Thyroid gland (tissue), 4 donors: ENCODE measurements around the gene RPS6KA5. TPM values are rescaled to one million over a fixed set of nuclear protein-coding genes. Genes with fewer than 3 reads are reported as not detected.
"Not testable (repeated sequence)": the region's sequence is repeated elsewhere in the genome, so short reads cannot be mapped to it uniquely, and the experiment has no call there.

ENCODE experiments used
- DNase-seq, 2 donors: peaks; one replicate each; pipeline ENCODE4 v3.0.0-alpha.2; 2019
- H3K27ac ChIP-seq, 3 donors: fragments of 200-600 bp; sonication (generic); 1 replicate in 2 of 3; 2 replicates in 1 of 3; pipeline ENCODE4 v1.5.1; 2016 to 2019; ENCODE audit warnings: mild to moderate bottlenecking in 1 of 3, moderate library complexity in 1 of 3
- H3K27me3 ChIP-seq: fragments of 200-600 bp; sonication (generic); one replicate; pipeline ENCODE4 v1.5.1; 2019
- H3K36me3 ChIP-seq, 2 donors: fragments of 200-600 bp; sonication (generic); one replicate each; pipeline ENCODE4 v1.5.1; 2016 to 2019
- H3K4me1 ChIP-seq, 2 donors: fragments of 200-600 bp; sonication (generic); one replicate each; pipeline ENCODE4 v1.5.1; 2017 to 2019
- H3K4me3 ChIP-seq, 3 donors: fragments of 200-600 bp; sonication (generic); replicated peaks in 1 of 3; 1 replicate in 2 of 3; 2 replicates in 1 of 3; pipeline ENCODE4 v1.5.1; 2016; ENCODE audit warnings: mild to moderate bottlenecking in 1 of 3
- H3K9me3 ChIP-seq: fragments of 200-600 bp; sonication (generic); one replicate; pipeline ENCODE4 v1.5.1; 2017
- POLR2A ChIP-seq, 2 donors: fragments of 450-650 bp; IDR thresholded peaks; one replicate each; pipeline ENCODE4 v1.6.1; 2017; ENCODE audit warnings: antibody characterized with exemption in 2 of 2, mild to moderate bottlenecking in 2 of 2, moderate library complexity in 1 of 2
- WGBS, 2 donors: methylation state at CpG; one replicate each; pipeline ENCODE4 v1.1.5; 2017; 5-methylcytosine and 5-hydroxymethylcytosine counted together
- intact Hi-C: fragments of 100-400 bp; cut with DNase I; formaldehyde crosslinking; loops from one replicate; pipeline ENCODE4 v1.15.1; 2023
- total RNA-seq, 4 donors: library from RNA; depleted of rRNA; stranded (reverse); fragments of >200 nt; gene quantifications; one replicate each; pipeline ENCODE4 v1.2.3, GENCODE V29; 2016
- TF ChIP-seq, protein P1 (sequence below), 6 experiments: fragments of 200-600 bp in 3 of 6; fragments of 450-650 bp in 3 of 6; sonication (generic) in 3 of 6; IDR thresholded peaks; one replicate each; pipeline ENCODE4 v1.5.1; 2016 to 2019; ENCODE audit warnings: antibody characterized with exemption in 6 of 6, mild to moderate bottlenecking in 2 of 6, inconsistent platforms in 1 of 6, moderate library complexity in 1 of 6

Gene RPS6KA5
- total RNA-seq, 4 donors from 2014 or later: 6.4 to 17.4 (median 8.9) TPM

- intact Hi-C loops: no loop called here
- Histone ChIP-seq H3K4me1 (no peaks in the 10 kb centered on the region), H3K36me3 (no peaks in the 10 kb centered on the region), H3K27me3 (no peaks in the 10 kb centered on the region), H3K27ac (no peak overlapping the region), H3K4me3 (no peak overlapping the region), H3K9me3 (no peaks in the 10 kb centered on the region)
- no peak for TF ChIP-seq POLR2A (IDR thresholded peaks at IDR 0.05)
- TF ChIP-seq, protein P1, sequence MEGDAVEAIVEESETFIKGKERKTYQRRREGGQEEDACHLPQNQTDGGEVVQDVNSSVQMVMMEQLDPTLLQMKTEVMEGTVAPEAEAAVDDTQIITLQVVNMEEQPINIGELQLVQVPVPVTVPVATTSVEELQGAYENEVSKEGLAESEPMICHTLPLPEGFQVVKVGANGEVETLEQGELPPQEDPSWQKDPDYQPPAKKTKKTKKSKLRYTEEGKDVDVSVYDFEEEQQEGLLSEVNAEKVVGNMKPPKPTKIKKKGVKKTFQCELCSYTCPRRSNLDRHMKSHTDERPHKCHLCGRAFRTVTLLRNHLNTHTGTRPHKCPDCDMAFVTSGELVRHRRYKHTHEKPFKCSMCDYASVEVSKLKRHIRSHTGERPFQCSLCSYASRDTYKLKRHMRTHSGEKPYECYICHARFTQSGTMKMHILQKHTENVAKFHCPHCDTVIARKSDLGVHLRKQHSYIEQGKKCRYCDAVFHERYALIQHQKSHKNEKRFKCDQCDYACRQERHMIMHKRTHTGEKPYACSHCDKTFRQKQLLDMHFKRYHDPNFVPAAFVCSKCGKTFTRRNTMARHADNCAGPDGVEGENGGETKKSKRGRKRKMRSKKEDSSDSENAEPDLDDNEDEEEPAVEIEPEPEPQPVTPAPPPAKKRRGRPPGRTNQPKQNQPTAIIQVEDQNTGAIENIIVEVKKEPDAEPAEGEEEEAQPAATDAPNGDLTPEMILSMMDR (IDR thresholded peaks at IDR 0.05): no peak
- 83 to 88% methylated on average over 8 of the region's 8 CpGs for WGBS, 2 donors
- no peak for DNase-seq
These were observed 34.7 kb upstream of the RPS6KA5 start for GRCh38 chr14:91095178-91095577.

- H3K27me3 ChIP-seq: no peaks in the 10 kb centered on the region
- 98 to 100% methylated on average over 4 of the region's 4 CpGs for WGBS, 2 donors
- no peak overlapping the region for H3K4me3 ChIP-seq
- no peaks in the 10 kb centered on the region for H3K36me3 ChIP-seq
- no peak overlapping the region for H3K27ac ChIP-seq
- no peaks in the 10 kb centered on the region for H3K9me3 ChIP-seq
- intact Hi-C loops: no loop called here
- TF ChIP-seq POLR2A (IDR thresholded peaks at IDR 0.05): no peak
- TF ChIP-seq, protein P1 (IDR thresholded peaks at IDR 0.05): no peak
- no peaks in the 10 kb centered on the region for H3K4me1 ChIP-seq
- DNase-seq: no peak
These were observed 34.3 kb upstream of the RPS6KA5 start for GRCh38 chr14:91094772-91095171.

DNA sequence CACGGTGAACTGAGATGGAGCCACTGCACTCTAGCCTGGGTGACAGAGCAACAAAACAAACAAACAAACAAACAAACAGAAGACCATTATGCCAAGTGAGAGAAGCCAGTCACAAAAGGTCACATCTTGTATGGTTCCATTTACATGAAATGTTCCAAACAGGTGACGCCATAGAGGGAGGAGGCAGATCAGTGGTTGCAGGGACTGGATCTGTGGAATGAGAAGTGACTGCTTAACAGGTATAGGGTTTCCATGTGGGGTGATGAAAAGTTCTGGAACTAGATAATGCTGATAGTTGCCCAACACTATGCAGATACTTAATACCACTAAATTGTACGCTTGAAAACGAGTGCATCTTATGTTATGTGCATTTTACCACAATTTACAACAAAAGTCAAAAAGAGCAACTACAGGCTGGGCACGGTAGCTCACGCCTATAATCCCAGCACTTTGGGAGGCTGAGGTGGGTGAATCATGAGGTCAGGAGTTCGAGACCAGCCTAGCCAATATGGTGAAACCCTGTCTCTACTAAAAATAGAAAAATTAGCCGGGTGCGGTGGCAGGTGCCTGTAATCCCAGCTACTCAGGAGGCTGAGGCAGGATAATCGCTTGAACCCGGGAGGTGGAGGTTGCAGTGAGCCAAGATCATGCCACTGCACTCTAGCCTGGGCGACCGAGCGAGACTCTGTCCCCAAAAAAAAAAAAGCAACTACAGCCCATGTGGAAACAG, 33.5 kb upstream of the RPS6KA5 start:
- H3K4me1 ChIP-seq, H3K27ac ChIP-seq, intact Hi-C loops, H3K27me3 ChIP-seq, H3K9me3 ChIP-seq, H3K4me3 ChIP-seq, DNase-seq, H3K36me3 ChIP-seq: not testable (repeated sequence)
- WGBS, 2 donors: 90 to 93% methylated on average over 14 of the region's 14 CpGs

DNA sequence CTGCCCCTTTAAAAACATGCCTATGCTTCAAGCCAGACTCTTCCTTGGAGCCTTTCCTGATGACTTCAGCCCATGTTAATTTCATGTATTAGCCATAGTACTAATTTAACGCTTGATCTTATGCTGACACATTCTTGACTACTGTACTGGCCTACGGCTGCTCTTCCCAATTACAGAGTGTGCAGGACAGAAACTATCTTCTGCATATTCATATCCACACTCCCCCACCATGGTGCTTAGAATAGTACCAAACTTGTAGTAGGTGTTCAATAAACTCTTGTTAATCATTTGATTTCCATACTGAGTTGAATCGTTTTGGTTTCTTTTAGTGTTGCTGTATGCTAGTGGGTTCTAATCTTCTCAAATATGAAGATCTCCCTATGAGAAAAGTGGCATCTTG, 31.6 kb upstream of the RPS6KA5 start:
- no peaks in the 10 kb centered on the region for H3K36me3 ChIP-seq
- no peak for DNase-seq
- WGBS, 2 donors: 94 to 99% methylated on average over 3 of the region's 3 CpGs
- H3K9me3 ChIP-seq: no peaks in the 10 kb centered on the region
- TF ChIP-seq, protein P1 (IDR thresholded peaks at IDR 0.05): no peak
- TF ChIP-seq POLR2A (IDR thresholded peaks at IDR 0.05): no peak
- H3K27me3 ChIP-seq: no peaks in the 10 kb centered on the region
- H3K4me1 ChIP-seq: no peaks in the 10 kb centered on the region
- H3K27ac ChIP-seq: no peak overlapping the region
- intact Hi-C loops: no loop called here
- no peak overlapping the region for H3K4me3 ChIP-seq

DNA sequence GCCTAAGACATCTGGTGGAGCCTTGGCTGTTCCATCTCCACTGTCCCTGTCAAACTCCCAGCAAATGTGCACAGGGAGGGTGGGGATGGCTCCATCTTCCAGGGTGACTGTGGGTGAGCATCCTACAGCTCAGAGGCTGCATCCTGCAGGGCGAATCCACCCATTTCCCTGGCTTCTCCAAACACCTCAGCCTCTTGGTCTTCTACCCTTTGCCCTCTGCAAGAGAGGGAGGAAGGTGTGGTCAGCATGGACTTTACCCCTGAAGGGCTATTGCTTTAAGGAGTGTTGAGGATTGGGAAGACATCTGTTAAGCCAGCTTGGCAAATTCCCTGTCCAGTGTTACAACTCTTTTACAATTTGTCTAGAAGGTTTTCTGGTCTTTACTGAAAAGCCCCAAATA, 30.3 kb upstream of the RPS6KA5 start:
- intact Hi-C loops: no loop called here
- Histone ChIP-seq H3K9me3 (no peaks in the 10 kb centered on the region), H3K36me3 (no peaks in the 10 kb centered on the region), H3K4me1 (no peaks in the 10 kb centered on the region), H3K4me3 (no peak overlapping the region), H3K27me3 (no peaks in the 10 kb centered on the region), H3K27ac (no peak overlapping the region)
- DNase-seq: no peak
- no peak for TF ChIP-seq POLR2A (IDR thresholded peaks at IDR 0.05)
- TF ChIP-seq, protein P1 (IDR thresholded peaks at IDR 0.05): no peak
- 100% methylated on average over 1 of the region's 1 CpG for WGBS, 2 donors
